Stimulated activated CD4-positive, alpha-beta T cell treated with anti-CD3 and anti-CD28 coated beads, TNF-alpha, amount 100 ng/mL, for 4 hours (primary cell): ENCODE data around the gene FUBP1.
"Not testable (repeated sequence)": the region's sequence is repeated elsewhere in the genome, so short reads cannot be mapped to it uniquely, and the experiment has no call there.

ENCODE experiments used
- DNase-seq, 3 experiments: peaks; one replicate each; pipeline ENCODE4 v3.0.0-alpha.2; 2020; ENCODE audit warnings: low read depth in 3 of 3

The FUBP1 gene, protein sequence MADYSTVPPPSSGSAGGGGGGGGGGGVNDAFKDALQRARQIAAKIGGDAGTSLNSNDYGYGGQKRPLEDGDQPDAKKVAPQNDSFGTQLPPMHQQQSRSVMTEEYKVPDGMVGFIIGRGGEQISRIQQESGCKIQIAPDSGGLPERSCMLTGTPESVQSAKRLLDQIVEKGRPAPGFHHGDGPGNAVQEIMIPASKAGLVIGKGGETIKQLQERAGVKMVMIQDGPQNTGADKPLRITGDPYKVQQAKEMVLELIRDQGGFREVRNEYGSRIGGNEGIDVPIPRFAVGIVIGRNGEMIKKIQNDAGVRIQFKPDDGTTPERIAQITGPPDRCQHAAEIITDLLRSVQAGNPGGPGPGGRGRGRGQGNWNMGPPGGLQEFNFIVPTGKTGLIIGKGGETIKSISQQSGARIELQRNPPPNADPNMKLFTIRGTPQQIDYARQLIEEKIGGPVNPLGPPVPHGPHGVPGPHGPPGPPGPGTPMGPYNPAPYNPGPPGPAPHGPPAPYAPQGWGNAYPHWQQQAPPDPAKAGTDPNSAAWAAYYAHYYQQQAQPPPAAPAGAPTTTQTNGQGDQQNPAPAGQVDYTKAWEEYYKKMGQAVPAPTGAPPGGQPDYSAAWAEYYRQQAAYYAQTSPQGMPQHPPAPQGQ

DNA sequence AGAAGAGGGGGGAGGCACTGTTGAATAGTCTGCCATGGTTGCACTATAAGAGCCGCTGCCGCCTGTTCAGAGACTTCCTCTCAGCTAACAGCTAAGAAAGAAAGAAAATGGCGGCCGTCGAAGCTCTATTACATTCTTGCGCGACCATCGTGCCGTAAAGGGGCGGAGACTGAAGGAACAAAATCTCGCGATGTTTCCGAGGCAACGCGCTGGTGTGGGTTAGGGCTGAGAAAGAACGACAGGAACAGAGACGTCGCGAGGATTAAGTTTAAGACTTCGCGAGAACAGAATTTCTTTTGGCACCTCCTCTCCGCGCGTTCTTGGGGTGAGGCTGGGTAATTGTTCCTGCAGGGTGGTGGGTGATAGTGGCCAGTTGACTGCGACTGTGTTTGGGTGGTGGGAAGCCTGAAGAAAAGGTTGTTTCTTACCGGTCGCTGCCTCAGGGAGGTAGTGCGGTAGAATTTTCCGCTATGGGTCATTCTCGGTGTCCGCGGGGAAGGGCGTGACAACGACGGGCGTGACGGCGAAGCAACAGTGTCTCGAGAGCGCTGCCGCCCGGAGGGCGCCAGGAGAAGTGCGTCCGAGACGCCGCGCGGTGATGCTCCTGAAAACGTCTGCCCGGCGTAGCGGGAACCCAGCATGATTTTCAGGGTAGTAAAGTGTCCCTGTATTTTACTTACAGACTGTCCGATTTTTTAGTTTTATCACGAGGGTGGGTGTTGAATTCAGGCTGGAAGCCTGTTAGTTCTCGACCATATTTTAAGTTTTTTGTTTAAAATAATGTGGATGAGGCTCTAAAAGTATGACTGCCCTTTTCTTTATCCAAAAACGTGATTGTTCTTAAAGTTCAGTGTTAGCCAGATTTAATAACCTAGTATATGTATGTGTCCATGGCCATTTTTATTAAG, at the start of gene FUBP1:
FUBP1 (minus strand) TSS at position 104 of the 908 bp plus-strand sequence; CDS start at position 36, 68 bp downstream.
- peak; percentile 78 to 94 (median 93) for DNase-seq

- not testable (repeated sequence) for DNase-seq
These were observed 42.3 kb upstream of the FUBP1 start for GRCh38 chr1:78021134-78021533.

GRCh38 chr1:78019024-78019423, 40.2 kb upstream of the FUBP1 start:
- DNase-seq, result no peak

- no peak for DNase-seq
These were observed 36.3 kb upstream of the FUBP1 start for GRCh38 chr1:78015148-78015547.

DNA sequence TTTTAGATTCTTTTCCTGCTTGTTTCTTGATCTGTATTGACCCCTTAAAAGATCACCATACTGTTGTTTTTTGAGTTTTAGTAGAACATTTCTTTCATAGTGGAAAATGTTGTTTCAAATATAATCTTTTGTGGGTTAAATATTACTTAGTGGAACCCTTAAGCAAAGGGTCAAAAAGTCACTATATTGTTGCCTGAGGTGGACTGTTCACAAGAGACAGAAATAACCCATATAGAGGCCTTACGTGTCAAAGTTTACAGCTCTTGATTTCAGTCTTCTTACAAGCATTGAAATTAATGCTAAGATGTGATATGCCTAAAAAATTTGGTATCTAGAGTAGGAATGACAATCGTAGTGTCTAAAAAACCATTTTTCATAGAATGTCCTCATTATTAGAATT, 32.2 kb upstream of the FUBP1 start:
- DNase-seq, result no peak

- DNase-seq, result no peak
These were observed 31.0 kb upstream of the FUBP1 start for GRCh38 chr1:78009836-78010235.

- no peak for DNase-seq
These were observed 30.4 kb upstream of the FUBP1 start for GRCh38 chr1:78009276-78009675.

DNA sequence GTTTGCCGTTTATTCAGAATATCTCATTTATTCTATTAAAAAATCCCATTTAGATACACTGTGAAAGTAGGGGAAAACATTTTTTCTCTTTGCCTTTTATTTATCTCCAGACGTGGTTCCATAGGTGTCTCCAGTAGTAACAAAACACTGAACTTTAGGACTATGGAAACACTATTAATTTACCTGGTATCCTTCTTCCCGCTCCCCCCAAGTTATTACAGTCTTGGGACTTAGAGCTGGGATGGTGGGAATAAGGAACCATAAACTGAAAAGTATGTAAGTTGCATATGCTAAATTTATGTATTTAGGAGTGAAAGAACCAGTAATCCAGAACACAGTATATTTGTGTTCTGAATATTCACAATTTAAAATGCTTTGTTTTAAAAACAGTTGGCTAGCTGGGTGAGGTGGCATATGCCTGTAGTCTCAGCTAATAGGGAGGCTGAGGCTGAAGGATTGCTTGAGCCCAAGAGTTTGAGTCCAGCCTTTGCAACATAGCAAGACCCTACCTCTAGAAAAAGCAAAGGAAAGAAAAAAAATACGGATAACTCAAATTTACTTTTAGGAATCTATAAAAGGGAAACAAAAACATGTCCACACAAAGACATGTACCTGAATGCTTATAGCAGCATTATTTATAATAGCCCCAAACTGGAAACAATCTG, 28.9 kb upstream of the FUBP1 start:
- no peak for DNase-seq

GRCh38 chr1:78006521-78006920, 27.6 kb upstream of the FUBP1 start:
- no peak for DNase-seq

DNA sequence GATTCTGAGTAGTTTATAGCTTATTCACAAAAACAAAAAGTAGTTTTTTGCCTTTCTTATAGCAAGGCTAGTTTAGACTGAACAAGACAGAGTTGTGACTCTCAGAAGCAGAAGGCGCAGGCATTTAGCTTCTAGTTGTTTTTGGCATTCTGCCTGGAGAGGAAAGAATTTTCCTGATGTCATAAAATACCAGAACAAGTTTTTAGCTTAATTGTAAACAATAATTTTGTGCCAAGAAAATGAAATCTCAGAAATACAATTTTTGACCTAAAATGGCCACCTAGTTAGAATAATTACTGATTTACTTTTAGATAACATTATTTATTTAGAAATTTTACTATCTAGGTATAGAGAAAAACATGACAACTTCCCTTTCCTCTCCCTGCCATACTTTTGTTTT, 26.9 kb upstream of the FUBP1 start:
- DNase-seq, result no peak

- DNase-seq, result no peak
These were observed 26.5 kb upstream of the FUBP1 start for GRCh38 chr1:78005448-78005722.

- peak in 2 of 3 experiments; percentile 8 to 41 for DNase-seq
These were observed 26.0 kb upstream of the FUBP1 start, which contains the start of gene DNAJB4 for GRCh38 chr1:78004719-78005447. Gene DNAJB4, plus strand, starts transcription at chr1:78004939. Its CDS starts 172 bp downstream, at chr1:78005111.

DNA sequence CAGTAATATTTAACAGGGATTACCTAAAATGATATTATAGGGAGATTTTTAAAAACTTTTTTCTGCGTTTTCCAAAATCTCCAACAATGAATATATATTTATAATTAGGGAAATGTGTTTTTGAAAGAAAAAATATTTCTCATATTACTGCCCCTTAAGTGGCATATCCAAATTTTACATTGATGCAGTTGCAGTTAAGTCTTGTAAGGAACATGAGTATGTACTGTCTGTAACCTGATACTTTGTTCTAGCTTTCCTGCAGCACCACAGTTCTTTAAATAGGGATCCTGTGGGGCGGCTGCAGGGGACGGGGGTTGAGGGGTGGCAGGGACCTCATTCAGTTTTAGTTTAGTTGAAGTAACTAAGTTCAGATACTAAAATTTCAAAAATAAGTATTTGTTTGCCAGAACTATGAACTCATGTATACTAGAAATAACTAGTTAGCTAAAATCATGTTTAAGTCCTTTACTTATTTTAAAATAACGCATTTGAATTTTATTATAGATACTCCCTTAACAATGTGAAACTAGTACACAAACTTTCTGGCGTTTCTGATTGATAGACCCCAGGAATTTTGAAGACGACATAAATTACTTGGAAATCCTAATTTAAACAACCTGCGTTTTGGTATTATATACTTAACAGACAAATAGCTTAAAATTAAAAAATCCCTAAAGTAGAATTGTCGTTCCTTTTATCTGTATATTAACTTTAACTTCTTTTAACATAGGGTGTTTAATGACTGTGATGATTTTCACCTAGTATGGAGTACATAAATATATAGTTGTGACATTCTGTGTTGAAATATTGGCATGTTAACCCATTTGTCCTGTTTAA, 25.2 kb upstream of the FUBP1 start:
- DNase-seq, result peak in 1 of 3 experiments; percentile 6

GRCh38 chr1:78003070-78003746, 24.3 kb upstream of the FUBP1 start:
- no peak for DNase-seq

GRCh38 chr1:78000536-78000935, 21.7 kb upstream of the FUBP1 start:
- not testable (repeated sequence) for DNase-seq

DNA sequence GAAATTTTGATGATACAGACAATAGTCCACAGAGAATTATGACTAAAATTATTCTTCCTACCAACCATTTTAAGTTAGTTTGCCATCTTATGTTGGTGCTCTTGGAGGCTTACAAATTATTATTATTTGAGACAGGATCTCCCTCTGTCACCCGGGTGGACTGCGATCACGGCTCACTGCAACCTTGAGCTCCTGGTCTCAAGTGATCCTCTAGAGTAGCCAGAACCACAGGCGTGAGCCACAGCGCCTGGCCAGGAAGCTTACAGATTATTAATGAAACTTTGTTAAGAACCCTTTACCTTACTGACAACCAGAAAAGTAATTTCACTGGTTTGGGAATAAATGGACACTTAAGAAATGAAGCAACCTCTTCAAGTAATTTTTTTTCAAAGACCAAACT, 17.9 kb upstream of the FUBP1 start:
- no peak for DNase-seq

GRCh38 chr1:77994117-77994705, 15.3 kb upstream of the FUBP1 start:
- DNase-seq, result no peak

DNA sequence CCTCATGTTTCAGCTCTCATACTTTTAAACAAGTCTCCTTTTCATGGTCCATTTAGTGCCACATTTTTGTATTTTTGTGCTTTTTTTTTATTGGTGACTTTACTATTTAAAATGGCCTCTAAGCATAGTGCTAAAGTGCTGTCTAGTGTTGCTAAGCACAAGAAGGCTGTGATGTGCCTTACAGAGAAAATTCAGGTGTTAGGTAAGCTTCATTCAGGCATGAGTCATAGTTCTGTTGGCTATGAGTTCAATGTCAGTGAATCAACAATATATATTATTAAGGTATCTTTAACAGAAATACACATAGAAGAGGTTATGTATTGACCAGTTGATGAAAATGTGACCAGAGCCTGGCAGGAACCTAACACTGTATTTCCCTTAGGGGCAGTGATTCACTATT, 12.8 kb upstream of the FUBP1 start:
- DNase-seq, result no peak

DNA sequence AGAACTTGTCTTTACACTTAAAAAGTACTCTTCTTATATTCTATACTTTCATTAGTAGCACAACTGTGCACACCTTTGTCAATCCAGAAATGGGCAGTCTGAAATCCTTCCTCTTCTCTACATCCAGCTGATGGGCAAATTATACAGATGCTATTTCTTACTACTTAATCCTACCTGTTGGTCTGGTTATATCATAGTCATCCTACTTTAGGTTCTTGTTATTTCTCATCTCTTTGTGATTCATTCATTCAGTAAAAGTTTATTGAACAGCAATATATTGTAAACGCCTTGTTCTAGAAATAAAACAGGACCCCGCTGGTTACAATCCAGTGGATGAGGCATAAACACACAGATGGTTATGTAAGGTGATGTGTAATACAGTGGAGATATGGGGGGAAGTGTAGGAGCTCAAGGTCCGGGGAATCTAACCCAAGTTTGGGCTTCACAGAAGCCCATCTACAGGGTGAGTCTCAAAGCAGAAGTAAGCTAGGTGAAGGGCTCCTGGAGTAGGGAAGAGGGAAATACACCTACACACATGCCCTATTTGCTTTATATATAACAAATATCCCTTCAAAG, 11.8 kb upstream of the FUBP1 start:
- DNase-seq, result no peak
